ENCODE measurements around the gene TMCO4.
"Not testable (repeated sequence)": the region's sequence is repeated elsewhere in the genome, so short reads cannot be mapped to it uniquely, and the experiment has no call there.

Gene TMCO4
- total RNA-seq = 3.5 to 20.6 (median 12.9) reads per million in 17 experiments

GRCh38 chr1:19799230-19800075 is at the start of gene TMCO4:
TMCO4 (minus strand) TSS chr1:19799916; CDS start chr1:19780758, 19,158 bp downstream.
- peak; percentile 64 to 89 (median 75) for DNase-seq

GRCh38 chr1:19849307-19849706 is 49.6 kb upstream of the TMCO4 start:
- not testable (repeated sequence) for DNase-seq

GRCh38 chr1:19847334-19847733 is 47.6 kb upstream of the TMCO4 start:
- not testable (repeated sequence) for DNase-seq

- DNase-seq = no peak
Observed at GRCh38 chr1:19846338-19846737, 46.6 kb upstream of the TMCO4 start.

- DNase-seq = no peak
Observed at GRCh38 chr1:19845555-19845954, 45.8 kb upstream of the TMCO4 start.

- no peak for DNase-seq
Observed at GRCh38 chr1:19844731-19845495, 45.2 kb upstream of the TMCO4 start.

- no peak for DNase-seq
Observed at GRCh38 chr1:19840228-19840627, 40.5 kb upstream of the TMCO4 start.

- peak in 3 of 4 experiments; percentile 19 to 59 (median 38) for DNase-seq
Observed at GRCh38 chr1:19837866-19838265, 38.1 kb upstream of the TMCO4 start.

- DNase-seq = no peak
Observed at GRCh38 chr1:19835578-19835977, 35.9 kb upstream of the TMCO4 start.

GRCh38 chr1:19831441-19831840 is 31.7 kb upstream of the TMCO4 start:
- no peak for DNase-seq

- no peak for DNase-seq
Observed at GRCh38 chr1:19828546-19828945, 28.8 kb upstream of the TMCO4 start.

- DNase-seq = no peak
Observed at GRCh38 chr1:19825298-19825697, 25.6 kb upstream of the TMCO4 start.

- DNase-seq = no peak
Observed at GRCh38 chr1:19824541-19824940, 24.8 kb upstream of the TMCO4 start.

- no peak for DNase-seq
Observed at GRCh38 chr1:19824036-19824435, 24.3 kb upstream of the TMCO4 start.

GRCh38 chr1:19819701-19820100 is 20.0 kb upstream of the TMCO4 start:
- no peak for DNase-seq

- DNase-seq = no peak
Observed at GRCh38 chr1:19818324-19818723, 18.6 kb upstream of the TMCO4 start.

GRCh38 chr1:19817160-19817559 is 17.4 kb upstream of the TMCO4 start:
- no peak for DNase-seq

- not testable (repeated sequence) for DNase-seq
Observed at GRCh38 chr1:19816737-19817086, 17.0 kb upstream of the TMCO4 start.

- DNase-seq = no peak
Observed at GRCh38 chr1:19815801-19816736, 16.4 kb upstream of the TMCO4 start.

- DNase-seq = no peak
Observed at GRCh38 chr1:19814681-19815503, 15.2 kb upstream of the TMCO4 start, which contains the start of gene RNF186. RNF186 (minus strand) TSS chr1:19815283; CDS start chr1:19815101, 182 bp downstream.

- no peak for DNase-seq
Observed at GRCh38 chr1:19814244-19814661, 14.5 kb upstream of the TMCO4 start.

- no peak for DNase-seq
Observed at GRCh38 chr1:19813643-19813960, 13.9 kb upstream of the TMCO4 start.
